K562 (cell line): ENCODE results near the gene RBKS. TPM values are rescaled to one million over a fixed set of nuclear protein-coding genes. Genes with fewer than 3 reads are reported as not detected.

Experiments used
- ATAC-seq: fragments of 200-7000 bp; cut with Tn5 transposase; 3 replicates; pipeline ENCODE4 v1.9.1; 2020; ENCODE audit warnings: moderate library complexity
- Bru-seq: library from RNA; stranded (reverse); fragments of 400-500 nt; gene quantifications from one replicate; lab custom pipeline; 2021; lab: Mats Ljungman, UMichigan
- BruChase-seq, 2 experiments: library from RNA; stranded (reverse); fragments of 400-500 nt; gene quantifications; one replicate each; lab custom pipeline; 2021; lab: Mats Ljungman, UMichigan
- BruUV-seq: library from RNA; stranded (reverse); fragments of 400-500 nt; replicated peaks from 2 replicates; lab custom pipeline; 2021; lab: Mats Ljungman, UMichigan
- CTCF ChIA-PET: fragments of 300-600 bp; formaldehyde crosslinking; extraction: SDS; loops from one replicate; lab custom pipeline; 2021; ENCODE audit warnings: low intra/inter-chr PET ratio; lab: Yijun Ruan, JAX
- POLR2A ChIA-PET: fragments of 300-600, 350-650 bp; sonication (Branson Sonifier 250); formaldehyde crosslinking; extraction: SDS; loops from one replicate; lab custom pipeline; 2021; ENCODE audit warnings: antibody characterized with exemption, inconsistent platforms; lab: Yijun Ruan, JAX
- DNase-seq, 4 experiments: peaks; one replicate each; pipeline versions ENCODE4 v3.0.0 to v3.0.0-alpha.2; 2011 to 2018; ENCODE audit warnings: low spot score in 3 of 4, mixed read lengths in 3 of 4; ENCODE audit errors: extremely low read depth in 1 of 4
- FAIRE-seq: peaks from 2 replicates; lab custom pipeline; 2011; peaks lifted over from hg19 to GRCh38; lab: Jason Lieb, UNC
- H2AFZ ChIP-seq: 2 replicates; pipeline ENCODE4 v1.6.0; 2011; ENCODE audit warnings: low read depth, low read length, control low read depth, inconsistent platforms
- H3K27ac ChIP-seq: fragments of 200-600 bp; 3 replicates; pipeline ENCODE4 v1.8.0; 2011; ENCODE audit warnings: low read depth, mild to moderate bottlenecking, control low read depth, inconsistent platforms, low read length, moderate library complexity, mixed read lengths; ENCODE audit errors: extremely low read depth
- H3K27me3 ChIP-seq, 2 experiments: fragments of 300-600 bp in 1 of 2; 2 replicates in 1 of 2; 3 replicates in 1 of 2; pipeline versions ENCODE4 v1.6.0 to v1.8.0; 2011; ENCODE audit warnings: inconsistent platforms in 2 of 2, low read length in 2 of 2, mild to moderate bottlenecking in 1 of 2, mixed read lengths in 1 of 2, moderate library complexity in 1 of 2; ENCODE audit not compliant: control insufficient read depth in 2 of 2, insufficient read depth in 2 of 2
- H3K36me3 ChIP-seq: fragments of 300-600 bp; 3 replicates; pipeline ENCODE4 v1.8.0; 2011; ENCODE audit warnings: mild to moderate bottlenecking, low read length, inconsistent platforms; ENCODE audit not compliant: control insufficient read depth, insufficient read depth
- H3K4me1 ChIP-seq, 2 experiments: fragments of 200-600 bp in 1 of 2; replicated peaks in 1 of 2; 2 replicates in 1 of 2; 3 replicates in 1 of 2; pipeline versions ENCODE4 v1.5.1 to v1.8.0; 2011; ENCODE audit warnings: inconsistent platforms in 2 of 2, low read length in 2 of 2, mild to moderate bottlenecking in 1 of 2, mixed read lengths in 1 of 2, moderate library complexity in 1 of 2; ENCODE audit not compliant: control insufficient read depth in 2 of 2, insufficient read depth in 2 of 2
- H3K4me2 ChIP-seq: 2 replicates; pipeline ENCODE4 v1.6.1; 2011; ENCODE audit warnings: low read length, control low read depth, inconsistent platforms, mixed read lengths; ENCODE audit not compliant: insufficient read depth
- H3K4me3 ChIP-seq: fragments of 200-600 bp; sonication (generic), shearing (Covaris generic); 2 replicates; pipeline ENCODE4 v1.5.1; 2016; ENCODE audit warnings: control low read depth, inconsistent platforms
- H3K79me2 ChIP-seq: fragments of 200-600 bp; 3 replicates; pipeline ENCODE4 v1.8.0; 2011; ENCODE audit warnings: low read length, inconsistent platforms; ENCODE audit not compliant: control insufficient read depth, insufficient read depth
- H3K9ac ChIP-seq, 2 experiments: 2 replicates each; pipeline versions ENCODE4 v1.6.0 to v1.6.1; 2011; ENCODE audit warnings: low read depth in 2 of 2, low read length in 2 of 2, control low read depth in 1 of 2, inconsistent platforms in 1 of 2, mild to moderate bottlenecking in 1 of 2, mixed read lengths in 1 of 2; ENCODE audit not compliant: insufficient read depth in 1 of 2
- H3K9me1 ChIP-seq: one replicate; pipeline ENCODE4 v1.6.0; 2011; ENCODE audit warnings: inconsistent platforms, mild to moderate bottlenecking, low read length, moderate library complexity; ENCODE audit not compliant: control insufficient read depth, insufficient read depth
- H3K9me3 ChIP-seq: replicated peaks from 2 replicates; pipeline ENCODE4 v1.5.1; 2011; ENCODE audit warnings: low read depth, low read length, inconsistent platforms; ENCODE audit not compliant: control insufficient read depth, insufficient read depth
- H4K20me1 ChIP-seq: replicated peaks from 2 replicates; pipeline ENCODE4 v1.6.1; 2011; ENCODE audit warnings: low read length, inconsistent platforms, mixed read lengths; ENCODE audit not compliant: control insufficient read depth, insufficient read depth
- CREB5 ChIP-seq: fragments of 250-450 bp; sonication (Bioruptor Pico); IDR thresholded peaks from 2 replicates; pipeline ENCODE4 v1.5.0; 2020; ENCODE audit warnings: mild to moderate bottlenecking
- ETV5 ChIP-seq: sonication (generic); formaldehyde crosslinking; IDR thresholded peaks from 2 replicates; pipeline ENCODE4 v1.4.0; 2020; ENCODE audit warnings: low read depth, mild to moderate bottlenecking, missing genetic modification reagents
- ETV6 ChIP-seq, 3 experiments: fragments of 150-350 bp in 1 of 3; sonication (generic) in 1 of 3; formaldehyde crosslinking in 1 of 3; IDR thresholded peaks; 2 replicates each; pipeline versions ENCODE4 v1.6.1 to v1.8.0; 2014 to 2022; ENCODE audit warnings: borderline replicate concordance in 2 of 3, low read depth in 2 of 3, antibody characterized with exemption in 1 of 3, low read length in 1 of 3, mild to moderate bottlenecking in 1 of 3, missing genetic modification reagents in 1 of 3
- LARP7 ChIP-seq: fragments of 450-650 bp; IDR thresholded peaks from 2 replicates; pipeline ENCODE4 v1.6.1; 2016
- MAX ChIP-seq: sonication (generic); formaldehyde crosslinking; IDR thresholded peaks from 2 replicates; pipeline ENCODE4 v1.9.0; 2022; ENCODE audit warnings: mild to moderate bottlenecking, missing genetic modification reagents
- PREB ChIP-seq: sonication (generic); formaldehyde crosslinking; IDR thresholded peaks from 2 replicates; pipeline ENCODE4 v1.8.1; 2023; ENCODE audit warnings: mild to moderate bottlenecking, missing genetic modification reagents
- SAFB ChIP-seq: fragments of 200-400 bp; formaldehyde crosslinking; IDR thresholded peaks from 2 replicates; pipeline ENCODE4 v1.6.1; 2017; ENCODE audit warnings: low read depth, low read length, borderline replicate concordance
- USF1 ChIP-seq: sonication (generic); formaldehyde crosslinking; IDR thresholded peaks from 2 replicates; pipeline ENCODE4 v1.9.0; 2022; ENCODE audit warnings: mild to moderate bottlenecking, missing genetic modification reagents
- ZNF175 ChIP-seq: fragments of 200-800 bp; sonication (Bioruptor generic); IDR thresholded peaks from 2 replicates; pipeline ENCODE4 v1.6.1; 2016; ENCODE audit warnings: low read depth, mild to moderate bottlenecking, missing genetic modification characterization, missing compliant biosample characterization
- ZNF583 ChIP-seq: fragments of 250-450 bp; sonication (Bioruptor Pico); IDR thresholded peaks from 2 replicates; pipeline ENCODE4 v1.4.0; 2020
- ZNF77 ChIP-seq: fragments of 250-450 bp; sonication (Bioruptor Pico); IDR thresholded peaks from 2 replicates; pipeline ENCODE4 v1.5.0; 2020
- WGBS: fragments of 100-300 bp; shearing (Covaris generic); methylation state at CpG from one replicate; pipeline ENCODE4 v1.1.6; 2016; ENCODE audit warnings: low coverage, mixed read lengths; ENCODE audit not compliant: insufficient coverage; ENCODE audit errors: missing lambda C conversion rate; 5-methylcytosine and 5-hydroxymethylcytosine counted together
- in situ Hi-C: fragments of 300-500 bp; cut with MboI; formaldehyde crosslinking; loops from 4 replicates; pipeline ENCODE4 v1.15.0; 2018; ENCODE audit warnings: inconsistent platforms, mixed read lengths
- intact Hi-C: fragments of 100-400 bp; cut with micrococcal nuclease; formaldehyde crosslinking; loops from 2 replicates; pipeline ENCODE4 v1.14.2; 2022
- long read RNA-seq, 3 experiments: library from polyadenylated mRNA in 2 of 3; library from RNA in 1 of 3; unstranded in 2 of 3; stranded (forward) in 1 of 3; transcript quantifications; one replicate each; pipeline ENCODE4 v2.0.0, GENCODE V29; 2019 to 2022
- polyA minus RNA-seq, 3 experiments: library from RNA; depleted of rRNA, polyadenylated mRNA; stranded (reverse); fragments of >200 nt; gene quantifications; 2 replicates each; pipeline ENCODE4 v1.2.3, GENCODE V29; 2011
- polyA plus RNA-seq, 8 experiments: library from polyadenylated mRNA; depleted of rRNA in 4 of 8; stranded (reverse) in 5 of 8; unstranded in 3 of 8; fragments of >200 nt; fragmentation: Nextera tagmentation in 2 of 8; fragmentation: Illumina TruSeq in 1 of 8; extraction: Ambion mirVana in 2 of 8; extraction: Trizol in 1 of 8; gene quantifications; 2 replicates each; pipeline versions ENCODE4 v1.2.1 to v1.2.3, GENCODE V29; 2011 to 2014; ENCODE audit warnings: inconsistent platforms in 1 of 8, missing spikeins in 1 of 8
- total RNA-seq, 7 experiments: library from RNA; depleted of rRNA in 6 of 7; stranded (reverse); fragments of >200 nt in 6 of 7; fragmentation: Illumina TruSeq in 2 of 7; extraction: Trizol in 2 of 7; gene quantifications; 2 replicates each; pipeline versions ENCODE4 v1.2.1 to v1.2.3, GENCODE V29; 2011 to 2021; ENCODE audit warnings: low replicate concordance in 1 of 7

Gene RBKS
- total RNA-seq (2011; cell fraction: chromatin; rRNA removed; ENCODE audit: low replicate concordance) = 0.79 and 1.00 TPM in 2 replicates
- total RNA-seq (2011; cell fraction: nucleolus; rRNA removed) = 0.50 TPM in 1 of 2 replicates, not detected in the other
- 1.1 and 1.3 TPM in 2 replicates for total RNA-seq (2011; cell fraction: nucleoplasm; rRNA removed)
- total RNA-seq (2014; rRNA removed) = 0.18 and 0.24 TPM in 2 replicates
- 0.11 and 0.13 TPM in 2 replicates for total RNA-seq (2014; rRNA removed; fragmentation: Illumina TruSeq; extraction: Trizol)
- total RNA-seq (2015; rRNA removed; fragmentation: Illumina TruSeq; extraction: Trizol) = 0.15 and 0.25 TPM in 2 replicates
- 0.07 and 0.18 TPM in 2 replicates for total RNA-seq (2021)
- polyA plus RNA-seq (2011; rRNA removed) = 0.34 and 0.39 TPM in 2 replicates
- 0.10 and 0.47 TPM in 2 replicates for polyA plus RNA-seq (2011; cell fraction: cytosol; rRNA removed)
- polyA plus RNA-seq (2011; cell fraction: nucleus; rRNA removed) = 0.31 and 0.67 TPM in 2 replicates
- polyA plus RNA-seq (2012) = 0.31 and 0.93 TPM in 2 replicates
- polyA plus RNA-seq (2014; fragmentation: Illumina TruSeq; extraction: Trizol) = 0.12 and 0.19 TPM in 2 replicates
- polyA plus RNA-seq (2014; fragmentation: Nextera tagmentation; extraction: Ambion mirVana) = under 1 TPM; 0.06 to 0.24 TPM
- polyA plus RNA-seq (2014; rRNA removed) = 0.20 and 1.1 TPM in 2 replicates
- 0.36 and 0.39 TPM in 2 replicates for polyA minus RNA-seq (2011; rRNA and poly(A)+ RNA removed)
- polyA minus RNA-seq (2011; cell fraction: cytosol; rRNA and poly(A)+ RNA removed) = not detected in 2 replicates
- 1.1 and 1.2 TPM in 2 replicates for polyA minus RNA-seq (2011; cell fraction: nucleus; rRNA and poly(A)+ RNA removed)
- percentile 31 among the genes with signal in this experiment for Bru-seq, nascent RNA
- percentile 24 among the genes with signal in this experiment for BruChase-seq, experiment 1, labeled RNA remaining after a 2-hour chase
- BruChase-seq, experiment 2, labeled RNA remaining after a 6-hour chase = percentile 19 among the genes with signal in this experiment
- long read RNA-seq, experiment 1 = 0 reads
- long read RNA-seq, experiment 2 = 0 reads
- long read RNA-seq, experiment 3, partial matches to known transcripts = 1 of 1 reads
- long read RNA-seq, experiment 3, other reads (novel, unspliced or antisense) = 0 of 1 reads

- POLR2A ChIA-PET = interaction anchor here (0.6 to 1.5 kb wide), 3 partner anchors 9 to 465 kb away, joined by 3 to 5 read pairs (median 3); no protein-coding TSS in a partner anchor
- DNase-seq (peak; percentile 91 to 97 (median 96)), ATAC-seq (peak; percentile 93), FAIRE-seq (peak; percentile 72)
- Histone ChIP-seq H3K9ac (peak within 1 kb of the TSS; percentile 84 to 89), H3K27me3 (no peaks in the 10 kb centered on the region), H3K79me2 (peaks cover 26% of the 10 kb centered on the region), H3K4me1 (peaks cover 6 to 10% of the 10 kb centered on the region in 2 experiments; a peak in 4 of 5 replicates), H3K9me3 (no peaks in the 10 kb centered on the region), H2AFZ (peak within 1 kb of the TSS; percentile 98), H3K27ac (peak within 1 kb of the TSS; percentile 93), H4K20me1 (no peaks in the 10 kb centered on the region), H3K4me2 (peak within 1 kb of the TSS; percentile 96), H3K9me1 (no peaks in the 10 kb centered on the region), H3K4me3 (peak within 1 kb of the TSS; percentile 57), H3K36me3 (peaks cover 8% of the 10 kb centered on the region; the same call in 1 of the 3 replicates)
- CTCF ChIA-PET = no interaction called here
- intact Hi-C loops = loop anchor here (10.0 kb wide), 2 partner anchors 136 to 504 kb away; partner anchors contain the start of gene FOSL2
- WGBS = 2% methylated on average over 63 of the region's 79 CpGs
- no TSS peak for BruUV-seq
- in situ Hi-C loops = no loop called here
- TF ChIP-seq ETV6 (IDR thresholded peaks at IDR 0.05; ENCODE audit: borderline replicate concordance in 1 of 2, low read depth in 2 of 2, low read length in 1 of 2) (no peak), ETV6 (CRISPR knock-in tag; IDR thresholded peaks at IDR 0.05; ENCODE audit: borderline replicate concordance) (no peak), ZNF583 (CRISPR knock-in tag) (0 out of 2 replicates have a peak, but pooled peaks have one; percentile 57), CREB5 (CRISPR knock-in tag) (no peak), ETV5 (CRISPR knock-in tag) (peak; percentile 24; the same call in 1 of the 2 replicates), USF1 (peak; percentile 75), SAFB (no peak), MAX (CRISPR knock-in tag) (peak; percentile 69; the same call in 1 of the 2 replicates), ZNF77 (CRISPR knock-in tag) (no peak), LARP7 (no peak; the same call in 1 of the 2 replicates), PREB (CRISPR knock-in tag) (0 out of 2 replicates have a peak, but pooled peaks have one; percentile 57), ZNF175 (CRISPR knock-in tag) (no peak)
Measured at GRCh38 chr2:27890146-27890923, at the start of gene RBKS, which contains the start of gene BABAM2. Gene RBKS (minus strand): TSS chr2:27890387. CDS start chr2:27890345, 42 bp downstream. Gene BABAM2 (plus strand): TSS chr2:27890729. CDS start chr2:27894557, 3,828 bp downstream.
